CD14-positive monocyte (primary cell): ENCODE measurements around the gene PPP2R1B. TPM values are rescaled to one million over a fixed set of nuclear protein-coding genes. Genes with fewer than 3 reads are reported as not detected.

Experiments used
- DNase-seq, 3 donors: peaks; one replicate each; pipeline ENCODE4 v3.0.0-alpha.2; 2011 to 2022
- H2AFZ ChIP-seq: 2 replicates; pipeline ENCODE4 v1.6.0; 2012; ENCODE audit warnings: mild to moderate bottlenecking, low read depth, low read length, inconsistent platforms; ENCODE audit not compliant: insufficient read depth, poor library complexity, severe bottlenecking
- H3K27ac ChIP-seq, 2 donors: 1 replicate in 1 of 2; 2 replicates in 1 of 2; pipeline ENCODE4 v1.5.1; 2012 to 2013; ENCODE audit warnings: low read length in 2 of 2, control low read depth in 1 of 2, inconsistent platforms in 1 of 2, low read depth in 1 of 2, mild to moderate bottlenecking in 1 of 2
- H3K27me3 ChIP-seq, 2 donors: one replicate each; pipeline versions ENCODE4 v1.6.0 to v1.6.1; 2011 to 2013; ENCODE audit warnings: low read length in 2 of 2; ENCODE audit not compliant: control insufficient read depth in 2 of 2, insufficient read depth in 2 of 2
- H3K36me3 ChIP-seq, 2 donors: replicated peaks in 1 of 2; 1 replicate in 1 of 2; 2 replicates in 1 of 2; pipeline versions ENCODE4 v1.5.1 to v1.6.1; 2012 to 2013; ENCODE audit warnings: low read length in 2 of 2, control low read depth in 1 of 2, inconsistent platforms in 1 of 2, mild to moderate bottlenecking in 1 of 2; ENCODE audit not compliant: insufficient read depth in 2 of 2, control insufficient read depth in 1 of 2
- H3K4me1 ChIP-seq, 2 donors: 1 replicate in 1 of 2; 2 replicates in 1 of 2; pipeline versions ENCODE4 v1.5.1 to v1.6.1; 2012 to 2013; ENCODE audit warnings: low read length in 2 of 2, control low read depth in 1 of 2, inconsistent platforms in 1 of 2, mild to moderate bottlenecking in 1 of 2, moderate library complexity in 1 of 2; ENCODE audit not compliant: insufficient read depth in 2 of 2, control insufficient read depth in 1 of 2
- H3K4me2 ChIP-seq: replicated peaks from 2 replicates; pipeline ENCODE3; 2012; ENCODE audit warnings: low read length, moderate library complexity, mild to moderate bottlenecking; ENCODE audit not compliant: poor library complexity, severe bottlenecking; ENCODE audit errors: extremely low read depth
- H3K4me3 ChIP-seq, 3 experiments: fragments of 200-600 bp in 1 of 3; sonication (generic) in 1 of 3; replicated peaks in 1 of 3; 1 replicate in 2 of 3; 2 replicates in 1 of 3; pipeline ENCODE4 v1.5.1; 2011 to 2013; ENCODE audit warnings: low read length in 3 of 3, mild to moderate bottlenecking in 3 of 3, control low read depth in 2 of 3, low read depth in 2 of 3, inconsistent platforms in 1 of 3, moderate library complexity in 1 of 3
- H3K79me2 ChIP-seq: 2 replicates; pipeline ENCODE4 v1.6.0; 2012; ENCODE audit warnings: mild to moderate bottlenecking, control low read depth, inconsistent platforms, low read length, moderate library complexity; ENCODE audit not compliant: insufficient read depth
- H3K9ac ChIP-seq: 2 replicates; pipeline ENCODE4 v1.6.0; 2017; ENCODE audit warnings: low read length, mild to moderate bottlenecking; ENCODE audit not compliant: insufficient read depth, poor library complexity, severe bottlenecking
- H3K9me3 ChIP-seq, 2 donors: replicated peaks in 1 of 2; 1 replicate in 1 of 2; 2 replicates in 1 of 2; pipeline versions ENCODE4 v1.5.1 to v1.6.1; 2012 to 2013; ENCODE audit warnings: low read length in 2 of 2, control low read depth in 1 of 2; ENCODE audit not compliant: control insufficient read depth in 1 of 2, insufficient read depth in 1 of 2
- H4K20me1 ChIP-seq: 2 replicates; pipeline ENCODE4 v1.6.0; 2012; ENCODE audit warnings: mild to moderate bottlenecking, low read length, control low read depth, moderate library complexity; ENCODE audit not compliant: insufficient read depth
- H3K27ac Mint-ChIP-seq, 7 donors: one replicate each; pipeline ENCODE4 v1.8.0; 2020; ENCODE audit warnings: mild to moderate bottlenecking in 7 of 7, mixed read lengths in 7 of 7, moderate library complexity in 6 of 7, inconsistent platforms in 2 of 7
- H3K27me3 Mint-ChIP-seq, 3 donors: one replicate each; pipeline ENCODE4 v1.8.0; 2021 to 2022; ENCODE audit warnings: low read depth in 3 of 3, mild to moderate bottlenecking in 3 of 3, mixed read lengths in 3 of 3, moderate library complexity in 3 of 3, inconsistent platforms in 1 of 3
- H3K36me3 Mint-ChIP-seq, 2 donors: one replicate each; pipeline ENCODE4 v1.8.0; 2020; ENCODE audit warnings: mixed read lengths in 2 of 2, inconsistent platforms in 1 of 2, mild to moderate bottlenecking in 1 of 2
- H3K4me1 Mint-ChIP-seq: one replicate; pipeline ENCODE4 v1.8.0; 2020; ENCODE audit warnings: mild to moderate bottlenecking, mixed read lengths
- H3K4me3 Mint-ChIP-seq, 2 donors: one replicate each; pipeline ENCODE4 v1.8.0; 2020; ENCODE audit warnings: mild to moderate bottlenecking in 2 of 2, mixed read lengths in 2 of 2, moderate library complexity in 1 of 2
- H3K9me3 Mint-ChIP-seq, 7 donors: one replicate each; pipeline ENCODE4 v1.8.0; 2020 to 2022; ENCODE audit warnings: mixed read lengths in 7 of 7, mild to moderate bottlenecking in 6 of 7, moderate library complexity in 6 of 7, inconsistent platforms in 2 of 7
- WGBS: methylation state at CpG from one replicate; pipeline ENCODE4 v1.1.5; 2013; ENCODE audit warnings: missing lambda C conversion rate; ENCODE audit not compliant: insufficient coverage; 5-methylcytosine and 5-hydroxymethylcytosine counted together
- intact Hi-C, 2 donors: fragments of 100-400 bp; cut with micrococcal nuclease; formaldehyde crosslinking; loops; one replicate each; pipeline versions ENCODE4 v1.15.0 to v1.15.1; 2023
- polyA plus RNA-seq, 3 donors: library from polyadenylated mRNA; depleted of rRNA in 1 of 3; unstranded in 2 of 3; stranded (reverse) in 1 of 3; fragments of 300-500 nt in 2 of 3; fragments of >200 nt in 1 of 3; fragmentation: Illumina TruSeq in 2 of 3; gene quantifications; 1 replicate in 2 of 3; 2 replicates in 1 of 3; pipeline ENCODE4 v1.2.3, GENCODE V29; 2012 to 2021
- TF ChIP-seq, protein P1 (sequence below): fragments of 200-600 bp; IDR thresholded peaks from one replicate; pipeline ENCODE4 v1.8.0; 2022; ENCODE audit warnings: antibody characterized with exemption, mild to moderate bottlenecking

PPP2R1B gene
- polyA plus RNA-seq, 3 donors, result 5.4 to 16.9 (median 11.2) TPM

DNA sequence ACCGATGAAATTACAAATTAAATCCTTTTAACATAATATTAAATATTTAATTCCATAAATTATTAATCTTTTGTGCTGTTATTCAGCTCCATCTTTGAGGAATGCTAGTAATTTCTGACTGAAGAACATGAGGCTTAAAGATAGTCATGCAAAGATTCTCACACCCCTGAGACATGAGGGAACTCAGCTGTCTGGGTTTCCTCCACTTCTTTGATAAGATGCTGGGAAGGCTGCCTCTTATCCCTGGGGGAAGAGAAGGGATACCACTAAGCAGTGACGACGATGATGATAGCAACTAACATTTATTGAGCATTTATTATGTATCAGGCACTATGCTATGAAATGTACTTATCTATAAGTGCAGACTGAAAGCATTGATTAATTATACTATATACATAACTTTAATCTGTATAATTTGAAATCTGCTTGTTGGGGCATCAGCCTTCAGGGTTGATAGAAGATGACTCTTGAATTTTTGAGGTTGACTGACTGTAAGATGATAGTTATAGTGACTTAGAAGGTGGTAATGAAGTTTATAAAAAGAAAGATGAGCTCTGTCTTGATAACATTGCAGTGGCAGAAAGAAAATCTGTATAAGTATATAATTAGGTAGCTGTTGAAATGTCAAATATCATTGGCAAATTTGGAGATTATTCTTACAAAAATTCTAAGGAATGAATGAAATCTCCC lies 85.6 kb downstream of the PPP2R1B start:
- TF ChIP-seq, protein P1, sequence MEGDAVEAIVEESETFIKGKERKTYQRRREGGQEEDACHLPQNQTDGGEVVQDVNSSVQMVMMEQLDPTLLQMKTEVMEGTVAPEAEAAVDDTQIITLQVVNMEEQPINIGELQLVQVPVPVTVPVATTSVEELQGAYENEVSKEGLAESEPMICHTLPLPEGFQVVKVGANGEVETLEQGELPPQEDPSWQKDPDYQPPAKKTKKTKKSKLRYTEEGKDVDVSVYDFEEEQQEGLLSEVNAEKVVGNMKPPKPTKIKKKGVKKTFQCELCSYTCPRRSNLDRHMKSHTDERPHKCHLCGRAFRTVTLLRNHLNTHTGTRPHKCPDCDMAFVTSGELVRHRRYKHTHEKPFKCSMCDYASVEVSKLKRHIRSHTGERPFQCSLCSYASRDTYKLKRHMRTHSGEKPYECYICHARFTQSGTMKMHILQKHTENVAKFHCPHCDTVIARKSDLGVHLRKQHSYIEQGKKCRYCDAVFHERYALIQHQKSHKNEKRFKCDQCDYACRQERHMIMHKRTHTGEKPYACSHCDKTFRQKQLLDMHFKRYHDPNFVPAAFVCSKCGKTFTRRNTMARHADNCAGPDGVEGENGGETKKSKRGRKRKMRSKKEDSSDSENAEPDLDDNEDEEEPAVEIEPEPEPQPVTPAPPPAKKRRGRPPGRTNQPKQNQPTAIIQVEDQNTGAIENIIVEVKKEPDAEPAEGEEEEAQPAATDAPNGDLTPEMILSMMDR, result no peak
- no peaks in the 10 kb centered on the region for H3K79me2 ChIP-seq
- H3K4me1 ChIP-seq, result no peaks in the 10 kb centered on the region
- H3K36me3 Mint-ChIP-seq, result peaks cover 26 to 37% of the 10 kb centered on the region in 2 donors
- H3K27ac ChIP-seq, result no peak overlapping the region
- intact Hi-C loops, result no loop called here
- peaks cover 0 to 1% (median 0%) of the 10 kb centered on the region in 7 donors for H3K9me3 Mint-ChIP-seq
- no peak overlapping the region for H2AFZ ChIP-seq
- H3K4me1 Mint-ChIP-seq, result no peaks in the 10 kb centered on the region
- no peaks in the 10 kb centered on the region for H3K27me3 ChIP-seq
- peaks cover 3% of the 10 kb centered on the region for H4K20me1 ChIP-seq
- H3K9ac ChIP-seq, result no peak overlapping the region
- no peak for DNase-seq
- H3K9me3 ChIP-seq, result no peaks in the 10 kb centered on the region
- no peak overlapping the region for H3K4me3 Mint-ChIP-seq
- no peak overlapping the region for H3K4me2 ChIP-seq
- peaks cover 0 to 3% (median 0%) of the 10 kb centered on the region in 3 donors for H3K27me3 Mint-ChIP-seq
- peaks cover 0 to 41% of the 10 kb centered on the region in 2 donors for H3K36me3 ChIP-seq
- WGBS, result no CpG with 5 or more reads among the region's 3 CpGs
- no peak overlapping the region for H3K27ac Mint-ChIP-seq
- no peak overlapping the region for H3K4me3 ChIP-seq

Other genes starting within 250 kb of the PPP2R1B start
- gene LAYN, start 225.7 kb downstream of the PPP2R1B start, polyA plus RNA-seq, result not detected
- gene SIK2, start 163.9 kb downstream of the PPP2R1B start, polyA plus RNA-seq, result 1 to 10 TPM in 1 of 3 donors, under 1 TPM in 2; 0.16 to 8.8 (median 0.23) TPM
- gene ALG9, start 105.2 kb upstream of the PPP2R1B start, polyA plus RNA-seq, result 1 to 10 TPM; 7.4 to 7.9 (median 7.8) TPM
- 1 to 10 TPM; 1.9 to 2.3 (median 2.0) TPM for gene FDXACB1, start 112.8 kb upstream of the PPP2R1B start, polyA plus RNA-seq
- gene CFAP68, start 113.2 kb upstream of the PPP2R1B start, polyA plus RNA-seq, result 1 to 10 TPM; 3.6 to 5.3 (median 5.0) TPM
- not detected for gene CRYAB, start 145.4 kb upstream of the PPP2R1B start, polyA plus RNA-seq
- not detected for gene HSPB2, start 146.3 kb upstream of the PPP2R1B start, polyA plus RNA-seq
- gene C11orf52, start 152.5 kb upstream of the PPP2R1B start, polyA plus RNA-seq, result not detected
- gene DIXDC1, start 171.0 kb upstream of the PPP2R1B start, polyA plus RNA-seq, result under 1 TPM in 2 of 3 donors, not detected in 1; 0.07 to 0.17 TPM